Retinal pigment epithelial cell (primary cell): Measurements from ENCODE around the gene SLC41A3.
"Not testable (repeated sequence)": the region's sequence is repeated elsewhere in the genome, so short reads cannot be mapped to it uniquely, and the experiment has no call there.

Source experiments
- DNase-seq: peaks from one replicate; pipeline ENCODE4 v3.0.0-alpha.2; 2010; ENCODE audit warnings: low read depth
- H3K4me3 ChIP-seq: 2 replicates; pipeline ENCODE4 v1.5.1; 2011; ENCODE audit warnings: mild to moderate bottlenecking, low read length, control low read depth, moderate library complexity
- TF ChIP-seq, protein P1 (sequence below): conservative IDR thresholded peaks from 2 replicates; pipeline ENCODE4 v1.5.1; 2011; ENCODE audit warnings: low read depth, low read length, control low read depth, inconsistent platforms

Gene SLC41A3

DNA sequence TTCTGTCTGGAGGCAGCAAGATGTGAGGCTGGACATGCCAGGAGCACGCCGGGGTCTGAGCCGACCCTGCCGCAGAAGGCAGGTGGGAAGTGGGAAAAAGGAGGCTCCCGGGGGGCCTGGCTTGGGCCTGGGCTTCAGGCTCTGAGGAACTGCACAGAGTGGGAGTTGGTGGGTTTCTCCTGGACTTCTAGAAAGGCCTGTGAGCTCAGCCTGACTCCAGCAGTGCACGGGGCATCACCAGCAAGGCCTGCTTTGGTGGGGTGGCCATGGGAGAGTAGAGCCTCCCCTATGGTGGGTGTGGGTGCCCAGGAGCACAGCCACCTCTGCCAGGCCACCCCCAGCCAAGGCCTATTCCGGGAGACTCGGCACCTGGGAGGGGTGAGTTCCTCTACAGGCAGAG, 18.1 kb upstream of the SLC41A3 start:
- H3K4me3 ChIP-seq, result no peak overlapping the region
- no peak for DNase-seq
- TF ChIP-seq, protein P1, sequence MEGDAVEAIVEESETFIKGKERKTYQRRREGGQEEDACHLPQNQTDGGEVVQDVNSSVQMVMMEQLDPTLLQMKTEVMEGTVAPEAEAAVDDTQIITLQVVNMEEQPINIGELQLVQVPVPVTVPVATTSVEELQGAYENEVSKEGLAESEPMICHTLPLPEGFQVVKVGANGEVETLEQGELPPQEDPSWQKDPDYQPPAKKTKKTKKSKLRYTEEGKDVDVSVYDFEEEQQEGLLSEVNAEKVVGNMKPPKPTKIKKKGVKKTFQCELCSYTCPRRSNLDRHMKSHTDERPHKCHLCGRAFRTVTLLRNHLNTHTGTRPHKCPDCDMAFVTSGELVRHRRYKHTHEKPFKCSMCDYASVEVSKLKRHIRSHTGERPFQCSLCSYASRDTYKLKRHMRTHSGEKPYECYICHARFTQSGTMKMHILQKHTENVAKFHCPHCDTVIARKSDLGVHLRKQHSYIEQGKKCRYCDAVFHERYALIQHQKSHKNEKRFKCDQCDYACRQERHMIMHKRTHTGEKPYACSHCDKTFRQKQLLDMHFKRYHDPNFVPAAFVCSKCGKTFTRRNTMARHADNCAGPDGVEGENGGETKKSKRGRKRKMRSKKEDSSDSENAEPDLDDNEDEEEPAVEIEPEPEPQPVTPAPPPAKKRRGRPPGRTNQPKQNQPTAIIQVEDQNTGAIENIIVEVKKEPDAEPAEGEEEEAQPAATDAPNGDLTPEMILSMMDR, result no peak

DNA sequence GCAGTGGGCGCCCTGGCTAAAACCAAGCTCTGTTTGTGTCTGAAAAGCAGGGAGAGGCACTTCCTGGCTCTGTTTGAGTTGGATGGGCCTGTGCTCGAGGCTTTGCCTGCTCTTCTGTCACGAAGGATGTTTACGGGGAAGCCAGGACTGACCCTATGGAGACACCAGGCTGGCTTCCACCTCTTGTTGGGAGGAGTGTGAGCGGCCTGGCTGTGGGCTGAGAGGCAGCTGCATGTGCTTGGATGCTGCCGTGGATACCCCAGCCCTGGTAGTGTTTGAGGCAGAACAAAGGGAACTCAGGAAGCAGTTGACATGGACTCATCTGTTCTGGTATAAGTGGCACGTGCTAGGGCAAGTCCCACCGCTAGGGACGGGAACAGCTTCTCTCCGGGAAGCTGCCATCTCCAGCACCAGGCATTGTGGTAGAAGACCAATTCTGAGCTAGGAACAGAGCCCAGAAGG, 17.6 kb upstream of the SLC41A3 start:
- no peak for DNase-seq
- no peak overlapping the region for H3K4me3 ChIP-seq
- TF ChIP-seq, protein P1, result no peak

- H3K4me3 ChIP-seq, result no peak overlapping the region
- TF ChIP-seq, protein P1, result no peak
- DNase-seq, result no peak
These were observed 16.8 kb upstream of the SLC41A3 start for GRCh38 chr3:126100634-126101301.

DNA sequence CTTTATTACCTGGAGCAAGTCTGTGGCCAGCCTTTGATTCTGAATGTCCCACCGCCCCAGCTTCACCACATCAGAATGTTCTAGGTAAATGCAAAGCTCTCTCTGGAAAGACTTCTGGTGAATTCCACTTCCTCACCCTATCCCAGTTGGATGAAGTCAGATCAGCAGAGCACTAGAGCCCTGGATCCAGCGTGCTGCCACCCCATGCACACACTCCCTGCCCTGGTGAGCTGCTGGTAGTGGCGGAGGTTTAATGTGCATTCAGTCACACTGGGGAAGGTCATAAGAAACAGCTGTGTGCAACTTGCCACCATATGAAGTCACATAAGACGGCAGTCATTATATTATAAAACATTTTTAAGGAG, 16.3 kb upstream of the SLC41A3 start:
- no peak overlapping the region for H3K4me3 ChIP-seq
- no peak for DNase-seq
- TF ChIP-seq, protein P1, result no peak

DNA sequence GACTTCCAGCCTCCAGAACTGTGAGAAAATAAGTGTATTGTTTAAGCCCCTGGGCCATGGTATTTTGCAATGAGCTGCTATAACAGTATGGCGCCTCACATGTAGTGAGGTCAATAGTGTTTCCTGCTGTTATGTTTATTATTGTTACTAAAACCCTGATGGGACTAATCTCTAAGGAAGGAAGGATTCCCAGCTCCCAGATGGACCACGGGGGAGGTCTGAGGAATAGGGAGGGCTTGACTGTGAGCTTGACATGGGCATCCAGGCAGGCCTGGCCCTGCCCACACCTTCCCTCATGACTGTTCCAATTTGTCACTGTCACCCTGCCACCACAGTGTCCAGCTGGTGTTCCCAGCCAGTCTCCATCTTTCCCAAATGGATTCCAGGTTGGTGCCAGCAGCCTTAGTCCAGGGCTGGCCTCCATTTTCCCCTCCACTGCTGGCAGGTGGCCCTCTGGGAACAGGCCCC, 14.5 kb upstream of the SLC41A3 start:
- TF ChIP-seq, protein P1, result no peak
- no peak overlapping the region for H3K4me3 ChIP-seq
- no peak for DNase-seq

DNA sequence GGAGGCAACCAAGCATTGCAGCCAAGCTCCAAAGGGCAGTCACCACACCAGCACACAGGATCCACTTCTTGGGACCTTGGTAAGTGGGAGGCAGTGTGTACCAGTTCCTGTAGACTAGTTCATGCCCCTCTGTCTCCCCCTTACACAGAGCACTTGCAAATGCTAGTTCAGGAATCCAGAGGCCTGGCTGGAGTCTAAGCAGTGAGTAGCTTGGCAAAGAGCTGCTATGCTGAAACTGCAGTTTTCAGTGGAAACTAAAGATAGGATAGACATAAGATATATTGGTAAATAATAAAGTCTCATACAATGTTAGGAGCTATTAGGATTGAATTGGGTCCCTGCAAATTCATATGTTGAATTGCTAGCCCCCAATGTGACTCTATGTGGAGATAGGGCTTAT, 13.9 kb upstream of the SLC41A3 start:
- no peak overlapping the region for H3K4me3 ChIP-seq
- no peak for DNase-seq
- TF ChIP-seq, protein P1, result no peak

GRCh38 chr3:126096274-126096673, 12.3 kb upstream of the SLC41A3 start:
- DNase-seq, H3K4me3 ChIP-seq: not testable (repeated sequence)

GRCh38 chr3:126092128-126092527, 8.2 kb upstream of the SLC41A3 start:
- DNase-seq, H3K4me3 ChIP-seq: not testable (repeated sequence)
